G401 (cell line): ENCODE measurements around the gene HACE1. TPM values are rescaled to one million over a fixed set of nuclear protein-coding genes. Genes with fewer than 3 reads are reported as not detected.
"Not testable (repeated sequence)": the region's sequence is repeated elsewhere in the genome, so short reads cannot be mapped to it uniquely, and the experiment has no call there.

Experiments
- DNase-seq: peaks from one replicate; pipeline ENCODE4 v3.0.0-alpha.2; 2015; ENCODE audit warnings: low spot score
- in situ Hi-C: cut with HindIII; loops from 2 replicates; pipeline ENCODE4 v1.10.0; 2016; ENCODE audit warnings: low sequenced_read_pairs, mixed read lengths
- total RNA-seq: library from RNA; depleted of rRNA; stranded (reverse); fragments of >200 nt; shearing (Covaris generic); gene quantifications from 2 replicates; pipeline ENCODE4 v1.2.3, GENCODE V29; 2014

The HACE1 gene
- total RNA-seq, 1 experiment from 2014 or later: 68.8 TPM

DNA sequence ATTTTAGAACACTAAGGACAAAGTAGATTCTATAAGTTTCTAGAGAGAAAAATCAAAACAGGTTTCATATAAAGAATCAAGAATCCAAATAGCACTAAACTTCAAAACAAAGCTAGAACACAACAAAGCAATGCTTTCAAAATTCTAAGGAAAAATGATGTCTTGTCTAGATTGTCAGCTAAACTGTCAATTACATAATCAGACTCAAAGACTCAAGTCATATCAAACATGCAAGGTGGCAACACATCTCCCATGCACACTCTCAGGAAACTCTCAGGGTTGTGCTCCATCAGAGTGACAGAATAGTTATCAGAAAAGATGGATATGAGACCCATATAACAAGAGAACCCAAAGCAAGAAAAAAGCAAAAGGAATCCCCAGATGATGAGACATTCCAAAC, 23.9 kb downstream of the HACE1 start:
- no peak for DNase-seq
- in situ Hi-C loops: no loop called here

DNA sequence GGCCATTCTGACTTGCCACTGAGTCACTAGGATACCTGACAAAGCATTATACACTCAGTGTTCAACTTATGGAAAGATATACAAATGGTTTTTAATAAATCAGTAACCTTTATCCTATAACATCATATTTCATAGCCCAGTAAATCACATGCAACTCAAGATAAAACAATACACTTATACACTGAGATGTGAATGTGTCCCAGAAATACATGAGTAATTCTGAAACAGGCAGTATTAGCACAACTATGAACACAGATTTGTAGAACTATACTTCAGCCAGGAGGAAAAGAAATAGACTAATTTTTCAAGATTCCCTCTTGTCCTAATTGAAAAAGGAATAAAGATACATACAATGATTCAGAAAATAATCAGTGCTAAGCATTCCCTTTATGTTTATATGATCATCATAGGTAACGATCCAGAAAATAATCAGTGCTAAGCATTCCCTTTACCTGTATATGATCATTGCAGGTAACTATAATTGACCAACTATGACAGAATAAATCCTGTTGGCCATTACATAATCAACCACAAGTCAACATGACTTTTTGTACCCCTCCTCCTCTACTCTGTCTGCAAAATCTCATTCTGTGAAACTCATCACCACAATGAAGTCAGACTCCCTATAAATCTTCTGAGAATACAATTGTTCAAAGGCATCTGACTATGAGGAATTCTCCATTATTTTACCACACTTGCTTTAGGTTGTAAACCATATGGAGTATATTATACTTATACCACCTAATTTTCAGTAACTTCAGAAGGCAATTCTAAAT, 30.3 kb downstream of the HACE1 start:
- in situ Hi-C loops: no loop called here
- no peak for DNase-seq

GRCh38 chr6:104828478-104828877, 31.2 kb downstream of the HACE1 start:
- in situ Hi-C loops: no loop called here

DNA sequence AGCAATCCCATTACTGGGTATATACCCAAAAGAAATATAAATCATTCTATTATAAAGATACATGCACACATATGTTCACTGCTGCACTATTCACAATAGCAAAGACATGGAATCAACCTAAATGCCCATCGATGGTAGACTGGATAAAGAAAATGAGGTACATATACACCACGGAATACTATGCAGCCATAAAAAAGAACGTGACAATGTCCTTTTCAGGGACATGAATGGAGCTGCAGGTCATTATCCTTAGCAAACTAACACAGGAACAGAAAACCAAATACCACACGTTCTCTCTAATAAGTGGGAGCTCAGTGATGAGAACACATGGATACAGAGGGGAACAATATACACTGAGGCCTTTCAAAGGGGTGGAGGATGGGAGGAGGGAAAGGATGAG, 38.9 kb downstream of the HACE1 start:
- DNase-seq, in situ Hi-C loops: not testable (repeated sequence)

More at GRCh38 chr6:104828478-104828877, 31.2 kb downstream of the HACE1 start:
- no peak for DNase-seq

GRCh38 chr6:104816125-104816524, 43.6 kb downstream of the HACE1 start:
- in situ Hi-C loops: no loop called here
- no peak for DNase-seq

- in situ Hi-C loops: no loop called here
- DNase-seq: no peak
Observed at GRCh38 chr6:104814743-104815142, 45.0 kb downstream of the HACE1 start.

DNA sequence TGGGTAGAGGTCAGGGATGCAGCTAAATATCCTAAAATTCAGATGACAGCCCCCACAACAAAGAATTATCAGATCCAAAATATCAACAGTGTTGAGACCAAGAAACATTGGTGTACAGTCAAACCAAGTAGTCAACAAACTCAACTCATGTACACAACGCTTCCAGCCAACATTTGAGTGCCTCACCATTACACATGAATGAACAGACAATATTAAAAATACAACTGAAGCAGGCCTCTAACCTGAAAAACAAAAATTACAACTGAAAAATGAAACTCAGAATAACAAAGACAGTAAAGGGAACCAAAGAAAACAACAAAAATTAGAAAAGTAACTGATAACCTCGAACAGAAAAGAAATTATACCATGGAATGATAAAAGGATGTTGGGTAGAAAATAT, 46.2 kb downstream of the HACE1 start:
- DNase-seq: no peak
- in situ Hi-C loops: no loop called here

DNA sequence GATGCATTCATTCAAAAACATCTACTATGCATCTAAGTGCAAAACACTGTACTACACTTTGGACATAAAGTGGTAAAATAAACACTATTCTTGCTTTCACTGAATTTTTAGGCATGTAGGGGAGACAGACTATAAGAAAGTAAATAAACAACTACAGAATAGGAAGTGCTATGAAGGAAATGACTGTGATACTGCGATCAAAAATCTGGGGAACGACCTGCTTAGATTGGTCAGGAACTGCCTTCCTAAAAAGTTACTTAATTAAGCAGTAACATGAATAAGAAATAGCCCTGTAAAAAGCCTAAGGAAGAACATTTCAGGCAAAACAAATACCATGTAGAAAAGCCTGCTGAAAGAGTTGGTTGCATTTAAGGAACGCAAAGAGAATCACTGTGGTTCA, 50.6 kb downstream of the HACE1 start:
- DNase-seq: no peak
- in situ Hi-C loops: no loop called here

DNA sequence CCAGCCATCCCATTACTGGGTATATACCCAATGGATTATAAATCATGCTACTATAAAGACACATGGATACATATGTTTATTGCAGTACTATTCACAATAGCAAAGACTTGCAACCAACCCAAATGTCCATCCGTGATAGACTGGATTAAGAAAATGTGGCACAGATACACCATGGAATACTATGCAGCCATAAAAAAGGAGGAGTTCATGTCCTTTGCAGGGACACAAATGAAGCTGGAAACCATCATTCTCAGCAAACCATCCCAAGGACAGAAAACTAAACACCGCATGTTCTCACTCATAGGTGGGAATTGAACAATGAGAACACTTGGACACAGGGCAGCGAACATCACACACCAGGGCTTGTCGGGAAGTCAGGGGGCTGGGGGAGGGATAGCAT, 54.4 kb downstream of the HACE1 start:
- in situ Hi-C loops: not testable (repeated sequence)

DNA sequence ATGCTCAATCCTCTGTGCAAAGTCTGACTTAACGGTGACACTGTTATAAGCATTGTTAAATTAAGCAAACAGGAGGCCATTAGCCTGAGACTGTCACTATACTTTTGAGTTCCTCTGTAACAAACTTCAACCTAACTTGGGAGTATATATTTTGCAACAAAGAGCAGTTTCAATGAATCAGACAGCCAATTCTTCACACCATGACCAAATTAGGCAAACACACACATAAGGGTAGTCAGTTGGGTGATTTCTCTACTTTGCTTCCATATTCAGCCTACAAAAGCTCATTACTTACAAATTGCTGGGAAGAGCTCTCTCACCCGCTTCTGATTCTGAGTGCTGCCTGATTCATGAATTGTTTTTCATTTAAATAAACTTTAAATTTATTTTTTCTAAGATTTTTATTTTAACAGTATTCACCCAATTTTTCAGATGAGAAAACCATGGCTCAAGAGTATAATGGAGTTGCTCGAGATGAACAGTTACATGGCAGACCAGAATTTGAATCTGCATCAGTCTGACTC, 60.5 kb downstream of the HACE1 start:
- no peak for DNase-seq
- in situ Hi-C loops: no loop called here

More for the DNA sequence above, 54.4 kb downstream of the HACE1 start:
- not testable (repeated sequence) for DNase-seq

- no peak for DNase-seq
- in situ Hi-C loops: no loop called here
Observed at GRCh38 chr6:104796031-104796785, 63.5 kb downstream of the HACE1 start.

GRCh38 chr6:104795363-104795762, 64.4 kb downstream of the HACE1 start:
- DNase-seq: no peak
- in situ Hi-C loops: no loop called here

- peak; percentile 20 for DNase-seq
- in situ Hi-C loops: no loop called here
Observed at GRCh38 chr6:104789770-104790190, 69.9 kb downstream of the HACE1 start.

GRCh38 chr6:104788400-104788799, 71.3 kb downstream of the HACE1 start:
- in situ Hi-C loops: no loop called here
- no peak for DNase-seq

DNA sequence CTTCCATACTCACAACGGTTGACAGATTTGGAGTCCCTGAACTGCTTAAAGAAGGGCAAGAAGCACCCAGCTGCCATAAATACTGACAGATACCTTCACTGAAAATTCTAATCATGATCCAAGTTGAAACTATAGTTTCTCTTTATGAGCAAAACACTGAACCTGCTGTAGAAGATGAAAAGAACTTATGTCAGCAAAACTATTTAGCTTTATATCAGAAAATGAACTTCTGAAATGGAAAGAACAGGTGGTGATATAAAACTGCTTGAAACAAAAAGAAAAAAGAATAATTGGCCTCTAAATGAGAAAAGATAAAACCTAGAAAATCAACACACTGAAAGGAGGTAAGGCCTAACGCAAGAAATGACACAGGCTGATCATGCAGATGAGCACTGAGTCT, 72.4 kb downstream of the HACE1 start:
- DNase-seq: no peak
- in situ Hi-C loops: no loop called here

- DNase-seq: no peak
- in situ Hi-C loops: no loop called here
Observed at GRCh38 chr6:104784884-104785283, 74.8 kb downstream of the HACE1 start.

GRCh38 chr6:104771258-104771832, 88.4 kb downstream of the HACE1 start:
- in situ Hi-C loops: no loop called here
- peak; percentile 45 for DNase-seq

DNA sequence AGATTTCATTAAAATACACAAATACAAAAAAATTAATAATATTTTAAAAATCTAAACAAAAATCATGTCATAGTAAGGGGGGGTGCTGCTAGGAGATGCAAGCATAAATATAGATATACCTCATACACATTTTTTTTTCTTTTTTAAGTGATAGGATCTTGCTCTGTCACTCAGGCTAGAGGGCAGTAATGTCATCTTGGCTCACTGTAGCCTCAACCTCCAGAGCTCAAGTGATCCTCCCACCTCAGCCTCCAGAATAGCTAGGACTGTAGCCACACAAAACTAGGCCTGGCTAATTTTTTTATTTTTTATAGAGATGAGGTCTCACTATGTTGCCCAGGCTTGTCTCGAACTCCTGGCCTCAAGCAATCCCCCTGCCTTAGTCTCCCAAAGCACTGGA, 90.8 kb downstream of the HACE1 start:
- in situ Hi-C loops: no loop called here
- DNase-seq: no peak

DNA sequence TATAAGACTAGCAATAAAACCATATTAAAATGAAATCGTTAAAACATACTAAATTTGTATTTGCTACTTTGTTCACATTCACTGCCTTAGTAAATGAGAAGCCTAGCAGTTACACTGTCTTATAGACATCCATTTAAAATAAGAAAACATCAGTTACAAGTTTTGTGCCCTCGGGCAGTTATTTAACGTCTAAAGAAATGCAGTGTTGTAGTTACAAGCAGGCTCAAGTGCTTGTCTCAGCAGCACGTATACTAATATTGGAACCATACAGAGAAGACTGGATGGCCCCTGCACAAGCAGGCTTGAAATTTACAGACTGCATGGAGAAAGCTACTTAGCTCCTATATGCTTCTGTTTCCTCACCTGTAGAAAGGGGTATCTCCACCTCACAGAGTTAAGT, 93.1 kb downstream of the HACE1 start:
- in situ Hi-C loops: no loop called here
- DNase-seq: no peak

DNA sequence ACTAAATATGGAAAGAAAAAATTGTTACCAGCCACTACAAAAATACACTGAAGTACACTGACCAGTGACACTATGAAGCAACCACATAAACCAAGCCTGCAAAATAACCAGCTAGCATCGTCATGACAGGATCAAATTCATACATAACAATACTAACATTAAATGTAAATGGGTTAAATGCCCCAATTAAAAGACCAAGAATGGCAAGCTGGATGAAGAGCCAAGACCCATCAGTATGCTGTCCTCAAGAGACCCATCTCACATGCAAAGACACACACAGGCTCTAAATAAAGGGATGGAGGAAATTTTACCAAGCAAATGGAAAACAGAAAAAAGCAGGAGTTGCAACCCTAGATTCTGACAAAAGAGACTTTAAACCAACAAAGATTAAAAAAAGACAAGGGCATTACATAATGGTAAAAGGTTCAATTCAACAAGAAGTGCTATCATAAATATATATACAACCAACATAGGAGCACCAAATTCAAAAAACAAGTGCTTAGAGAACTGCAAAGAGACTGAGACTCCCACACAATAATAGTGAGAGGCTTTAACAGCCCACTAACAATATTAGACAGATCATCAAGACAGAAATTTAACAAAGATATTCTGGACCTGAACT, 104.8 kb downstream of the HACE1 start:
- in situ Hi-C loops: no loop called here
- DNase-seq: no peak
